ENCODE data around the gene HSDL2.

Gene HSDL2

DNA sequence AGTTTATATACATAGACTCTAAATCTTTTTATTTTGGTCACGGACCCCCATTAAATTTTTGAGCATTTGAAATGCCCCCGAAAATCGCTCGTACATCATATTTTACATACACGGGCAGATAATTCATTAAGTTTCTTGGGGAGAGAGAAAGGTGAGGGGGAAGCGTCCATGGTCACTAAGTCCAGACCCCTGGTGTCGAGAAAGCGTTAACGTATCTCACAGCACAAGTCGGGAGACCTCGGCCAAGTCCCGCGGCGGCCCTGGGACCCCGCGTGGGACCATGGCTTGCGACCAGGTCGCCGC, 47.3 kb upstream of the HSDL2 start:
- Histone ChIP-seq H3F3A (ENCODE audit: low read depth) (no peaks in the 10 kb centered on the region), H3K4me1 (ENCODE audit: insufficient read depth, low read length, poor library complexity, severe bottlenecking) (peaks cover 49% of the 10 kb centered on the region), H3K4me3 (ENCODE audit: low read length, poor library complexity, severe bottlenecking) (peak overlapping the region; percentile 81), H2AFZ (ENCODE audit: low read length) (peak overlapping the region; percentile 90), H3K9me3 (ENCODE audit: insufficient read depth, low read depth, low read length) (no peaks in the 10 kb centered on the region), H3K36me3 (ENCODE audit: insufficient read depth, low read length) (no peaks in the 10 kb centered on the region), H3K9me2 (replicated peaks; ENCODE audit: low read depth, low read length) (no peaks in the 10 kb centered on the region), H3K79me2 (ENCODE audit: insufficient read depth, low read length) (peaks cover 53% of the 10 kb centered on the region), H4K20me1 (ENCODE audit: insufficient read depth, low read length, poor library complexity, severe bottlenecking) (peaks cover 45% of the 10 kb centered on the region), H3K27me3 (ENCODE audit: insufficient read depth, low read length, poor library complexity, severe bottlenecking) (no peaks in the 10 kb centered on the region), H3K9ac (ENCODE audit: low read depth, low read length, poor library complexity, severe bottlenecking) (peak overlapping the region; percentile 98), H3K4me2 (ENCODE audit: low read depth, low read length, poor library complexity, severe bottlenecking) (peak overlapping the region; percentile 92)
- no peak for TF ChIP-seq EZH2phosphoT487 (IDR thresholded peaks at IDR 0.05; ENCODE audit: borderline replicate concordance)
- TF ChIP-seq, protein P1, sequence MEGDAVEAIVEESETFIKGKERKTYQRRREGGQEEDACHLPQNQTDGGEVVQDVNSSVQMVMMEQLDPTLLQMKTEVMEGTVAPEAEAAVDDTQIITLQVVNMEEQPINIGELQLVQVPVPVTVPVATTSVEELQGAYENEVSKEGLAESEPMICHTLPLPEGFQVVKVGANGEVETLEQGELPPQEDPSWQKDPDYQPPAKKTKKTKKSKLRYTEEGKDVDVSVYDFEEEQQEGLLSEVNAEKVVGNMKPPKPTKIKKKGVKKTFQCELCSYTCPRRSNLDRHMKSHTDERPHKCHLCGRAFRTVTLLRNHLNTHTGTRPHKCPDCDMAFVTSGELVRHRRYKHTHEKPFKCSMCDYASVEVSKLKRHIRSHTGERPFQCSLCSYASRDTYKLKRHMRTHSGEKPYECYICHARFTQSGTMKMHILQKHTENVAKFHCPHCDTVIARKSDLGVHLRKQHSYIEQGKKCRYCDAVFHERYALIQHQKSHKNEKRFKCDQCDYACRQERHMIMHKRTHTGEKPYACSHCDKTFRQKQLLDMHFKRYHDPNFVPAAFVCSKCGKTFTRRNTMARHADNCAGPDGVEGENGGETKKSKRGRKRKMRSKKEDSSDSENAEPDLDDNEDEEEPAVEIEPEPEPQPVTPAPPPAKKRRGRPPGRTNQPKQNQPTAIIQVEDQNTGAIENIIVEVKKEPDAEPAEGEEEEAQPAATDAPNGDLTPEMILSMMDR (conservative IDR thresholded peaks at IDR 0.05; ENCODE audit: low read length) = peak; percentile 26

DNA sequence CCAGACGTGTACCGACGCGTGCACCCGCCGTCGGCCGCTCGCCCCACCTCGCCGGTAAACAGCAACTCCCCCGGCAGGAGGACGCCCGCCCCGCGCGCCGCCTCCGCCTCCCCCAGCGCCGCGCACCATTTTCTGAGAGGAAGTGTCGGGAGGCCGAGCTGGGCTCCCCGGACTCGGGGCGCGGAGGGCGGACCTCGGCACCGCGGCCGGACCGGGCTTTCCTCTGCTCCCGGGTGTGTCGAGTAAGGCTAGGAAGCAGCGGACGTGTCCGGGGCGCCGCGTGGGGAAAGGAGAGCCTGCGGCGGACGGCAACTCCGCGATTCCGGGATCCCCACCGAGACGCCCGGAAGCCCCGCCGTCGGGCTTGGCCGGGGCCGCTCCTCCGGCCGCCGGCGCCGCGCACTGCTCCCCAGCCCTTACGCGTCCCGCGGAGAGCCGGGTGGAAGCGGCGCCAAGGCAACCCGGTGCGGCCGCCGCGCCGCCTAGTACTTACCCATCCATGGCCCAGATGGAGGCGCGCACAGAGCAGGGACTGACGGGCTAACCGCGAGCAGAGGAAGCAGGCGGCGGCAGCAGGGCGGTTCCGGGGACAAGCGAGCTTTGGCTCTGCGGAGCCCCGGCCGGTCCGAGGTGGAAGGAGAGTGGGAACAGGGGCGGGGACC, 46.8 kb upstream of the HSDL2 start, which contains the start of gene PTBP3:
Gene PTBP3, minus strand, starts transcription at position 643 of the 662 bp plus-strand sequence. CDS start 35,754 bp downstream, outside the sequence.
- H2AFZ ChIP-seq (ENCODE audit: low read length) = peak within 1 kb of the TSS; percentile 92
- peak within 1 kb of the TSS; percentile 98 for H3K9ac ChIP-seq (ENCODE audit: low read depth, low read length, poor library complexity, severe bottlenecking)
- H3K27me3 ChIP-seq (ENCODE audit: insufficient read depth, low read length, poor library complexity, severe bottlenecking) = no peaks in the 10 kb centered on the region
- no peaks in the 10 kb centered on the region for H3K9me3 ChIP-seq (ENCODE audit: insufficient read depth, low read depth, low read length)
- no peaks in the 10 kb centered on the region for H3K9me2 ChIP-seq (replicated peaks; ENCODE audit: low read depth, low read length)
- H4K20me1 ChIP-seq (ENCODE audit: insufficient read depth, low read length, poor library complexity, severe bottlenecking) = peaks cover 40% of the 10 kb centered on the region
- H3K36me3 ChIP-seq (ENCODE audit: insufficient read depth, low read length) = no peaks in the 10 kb centered on the region
- H3K4me2 ChIP-seq (ENCODE audit: low read depth, low read length, poor library complexity, severe bottlenecking) = peak within 1 kb of the TSS; percentile 92
- peaks cover 44% of the 10 kb centered on the region for H3K4me1 ChIP-seq (ENCODE audit: insufficient read depth, low read length, poor library complexity, severe bottlenecking)
- H3K4me3 ChIP-seq (ENCODE audit: low read length, poor library complexity, severe bottlenecking) = peak within 1 kb of the TSS; percentile 82
- H3K79me2 ChIP-seq (ENCODE audit: insufficient read depth, low read length) = peaks cover 48% of the 10 kb centered on the region
- no peak for TF ChIP-seq EZH2phosphoT487 (IDR thresholded peaks at IDR 0.05; ENCODE audit: borderline replicate concordance)
- H3F3A ChIP-seq (ENCODE audit: low read depth) = no peaks in the 10 kb centered on the region

DNA sequence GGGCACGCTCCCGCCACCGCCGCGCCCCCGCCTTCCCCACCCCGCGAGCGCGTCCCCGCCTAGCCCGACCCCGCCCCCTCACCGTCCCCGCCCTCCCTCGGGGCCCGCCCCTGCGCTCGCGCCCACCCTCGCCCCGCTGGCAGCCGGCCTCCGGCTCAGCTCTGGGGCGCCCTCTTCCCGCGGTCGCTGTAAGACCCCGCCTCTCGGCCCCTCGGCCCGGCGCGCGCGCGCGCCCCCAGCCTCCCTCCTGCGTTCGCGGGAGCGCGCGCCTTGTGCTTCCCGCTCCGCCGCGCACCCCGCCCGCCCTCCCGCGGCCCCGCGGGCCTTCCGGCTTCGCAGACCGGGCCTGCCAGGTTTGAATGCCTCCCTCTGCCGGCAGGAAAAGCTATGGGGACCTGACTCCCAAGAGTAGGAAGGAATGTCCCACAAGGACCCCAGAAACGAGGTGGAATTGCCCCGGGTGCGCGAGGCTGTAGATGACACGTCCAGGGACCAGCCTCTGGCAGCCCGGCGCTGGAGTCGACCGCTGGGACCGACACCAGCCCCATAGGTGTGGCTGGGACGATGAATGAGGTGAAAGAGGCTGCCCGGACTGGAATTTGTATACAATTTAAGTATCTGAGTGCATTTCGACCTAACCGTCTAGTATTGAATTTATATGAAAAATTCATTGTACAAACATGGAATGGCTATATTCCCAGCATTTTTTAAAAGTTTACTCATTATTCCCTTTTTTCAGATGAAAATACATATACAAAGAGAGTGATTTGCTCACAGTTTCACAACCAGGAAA, 46.1 kb upstream of the HSDL2 start:
- peaks cover 34% of the 10 kb centered on the region for H4K20me1 ChIP-seq (ENCODE audit: insufficient read depth, low read length, poor library complexity, severe bottlenecking)
- TF ChIP-seq, protein P1 (conservative IDR thresholded peaks at IDR 0.05; ENCODE audit: low read length) = peak; percentile 46; the same call in 1 of the 2 replicates
- TF ChIP-seq EZH2phosphoT487 (IDR thresholded peaks at IDR 0.05; ENCODE audit: borderline replicate concordance) = no peak
- no peaks in the 10 kb centered on the region for H3F3A ChIP-seq (ENCODE audit: low read depth)
- H3K9ac ChIP-seq (ENCODE audit: low read depth, low read length, poor library complexity, severe bottlenecking) = peak overlapping the region; percentile 98
- peak overlapping the region; percentile 92 for H2AFZ ChIP-seq (ENCODE audit: low read length)
- no peaks in the 10 kb centered on the region for H3K27me3 ChIP-seq (ENCODE audit: insufficient read depth, low read length, poor library complexity, severe bottlenecking)
- peaks cover 40% of the 10 kb centered on the region for H3K79me2 ChIP-seq (ENCODE audit: insufficient read depth, low read length)
- H3K9me2 ChIP-seq (replicated peaks; ENCODE audit: low read depth, low read length) = no peaks in the 10 kb centered on the region
- no peaks in the 10 kb centered on the region for H3K36me3 ChIP-seq (ENCODE audit: insufficient read depth, low read length)
- no peaks in the 10 kb centered on the region for H3K9me3 ChIP-seq (ENCODE audit: insufficient read depth, low read depth, low read length)
- H3K4me2 ChIP-seq (ENCODE audit: low read depth, low read length, poor library complexity, severe bottlenecking) = peak overlapping the region; percentile 85
- peak overlapping the region; percentile 82 for H3K4me3 ChIP-seq (ENCODE audit: low read length, poor library complexity, severe bottlenecking)
- H3K4me1 ChIP-seq (ENCODE audit: insufficient read depth, low read length, poor library complexity, severe bottlenecking) = peaks cover 37% of the 10 kb centered on the region

Data from Loucy (cell line).